Myocyte (in vitro differentiated cells): ENCODE measurements around the gene SHISA6. TPM values are rescaled to one million over a fixed set of nuclear protein-coding genes. Genes with fewer than 3 reads are reported as not detected.

Source experiments
- DNase-seq: peaks from one replicate; pipeline ENCODE4 v3.0.0-alpha.2; 2012; ENCODE audit warnings: low read depth
- polyA plus RNA-seq: library from polyadenylated mRNA; unstranded; fragments of >200 nt; gene quantifications from one replicate; pipeline ENCODE4 v1.2.1, GENCODE V29; 2012; ENCODE audit warnings: missing spikeins
- total RNA-seq: library from RNA; depleted of rRNA; stranded (reverse); fragments of >200 nt; gene quantifications from 2 replicates; pipeline ENCODE4 v1.2.3, GENCODE V29; 2014

SHISA6 gene
- not detected in 2 replicates for total RNA-seq
- not detected for polyA plus RNA-seq

DNA sequence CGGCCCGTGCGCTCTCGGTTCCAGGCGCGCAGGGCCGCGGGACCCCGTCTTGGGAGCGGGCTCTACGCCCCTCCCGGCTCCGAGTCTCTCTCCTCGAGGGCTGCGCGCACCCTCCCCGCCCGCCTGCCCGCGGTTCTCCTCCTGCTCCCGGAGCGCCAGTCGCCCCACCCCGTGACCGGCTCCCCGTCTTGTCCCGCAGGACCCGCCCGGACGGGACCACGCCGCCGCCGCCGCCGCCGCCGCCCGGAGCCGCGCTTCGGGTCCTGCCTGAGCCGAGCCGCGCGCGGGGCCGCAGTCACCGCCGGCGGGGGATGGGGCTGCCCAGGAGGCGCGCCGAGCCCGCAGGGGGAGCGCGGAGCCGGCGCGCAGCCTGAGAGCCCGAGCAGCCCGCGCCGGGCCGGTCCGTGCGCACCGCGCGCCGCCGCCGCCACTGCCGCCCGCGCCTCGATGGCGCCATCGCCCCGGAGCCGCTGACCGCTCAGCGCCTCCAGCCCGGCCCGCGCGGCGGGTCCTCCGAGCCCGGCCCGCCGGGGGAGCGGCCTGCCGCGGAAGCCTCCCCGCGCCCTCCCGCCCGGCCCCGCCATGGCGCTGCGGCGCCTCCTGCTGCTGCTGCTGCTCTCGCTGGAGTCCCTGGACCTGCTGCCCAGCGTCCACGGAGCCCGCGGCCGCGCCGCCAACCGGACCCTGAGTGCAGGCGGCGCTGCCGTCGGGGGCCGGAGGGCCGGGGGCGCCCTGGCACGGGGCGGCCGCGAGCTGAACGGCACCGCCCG lies at the start of gene SHISA6:
Gene SHISA6 (plus strand): TSS at position 373 of the 770 bp plus-strand sequence.
- no peak for DNase-seq

DNA sequence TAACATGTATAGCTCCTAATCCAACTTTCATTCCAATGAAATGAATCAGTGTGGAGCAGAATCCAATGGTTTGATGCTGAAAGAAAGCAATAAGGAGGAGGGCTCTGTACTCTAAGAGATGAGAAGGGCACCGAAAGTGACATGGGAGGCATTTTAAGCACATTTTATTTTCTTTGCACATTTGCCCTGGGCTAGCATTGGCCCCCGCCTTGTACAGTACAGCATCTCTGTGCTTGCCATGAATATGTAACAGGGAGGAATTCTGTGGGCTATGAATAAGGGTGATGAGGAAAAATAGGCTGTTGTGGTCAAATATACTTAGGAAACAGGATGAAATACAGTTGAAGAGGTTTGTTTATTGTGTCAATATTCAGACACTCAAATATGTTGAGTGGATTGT lies 45.2 kb upstream of the SHISA6 start:
- DNase-seq = no peak

DNA sequence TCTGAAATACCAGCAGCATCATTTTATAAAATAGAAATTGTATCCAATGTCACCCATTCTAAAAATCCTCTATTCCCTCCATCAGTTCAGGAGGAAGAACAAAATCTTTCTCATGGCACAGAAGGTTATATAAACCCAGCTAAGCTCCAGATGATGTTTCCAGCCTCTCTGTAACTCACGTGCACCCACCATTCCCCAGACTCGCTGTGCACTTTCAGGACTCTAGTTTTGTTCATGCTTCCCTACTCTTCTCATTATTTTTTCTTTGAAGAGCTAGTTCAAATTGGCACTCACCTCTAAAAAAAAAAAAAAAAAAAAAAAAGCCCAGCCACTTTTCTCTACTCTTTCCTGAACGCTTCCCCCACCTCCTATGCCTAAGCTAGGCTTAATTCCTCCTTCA lies 36.0 kb upstream of the SHISA6 start:
- no peak for DNase-seq

DNA sequence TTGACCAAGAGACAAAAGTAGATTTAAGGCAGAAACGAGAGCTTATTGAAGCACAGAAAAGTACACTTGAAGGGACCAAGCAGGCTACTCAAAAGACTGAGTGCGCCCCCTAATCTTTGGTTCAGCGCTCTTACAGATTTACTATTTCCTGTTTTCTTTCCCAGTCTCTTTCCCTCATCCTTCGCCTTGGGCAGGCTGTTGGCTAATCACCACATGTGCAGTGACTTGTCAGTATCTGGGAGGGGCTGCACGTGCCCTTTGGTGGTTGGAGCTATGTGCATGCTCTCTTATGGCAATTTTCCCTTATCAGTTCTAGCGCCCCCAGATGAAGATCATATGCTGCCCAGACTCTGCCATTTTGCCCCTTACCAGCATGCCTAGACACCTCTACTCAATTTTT lies 35.4 kb upstream of the SHISA6 start:
- DNase-seq = no peak

DNA sequence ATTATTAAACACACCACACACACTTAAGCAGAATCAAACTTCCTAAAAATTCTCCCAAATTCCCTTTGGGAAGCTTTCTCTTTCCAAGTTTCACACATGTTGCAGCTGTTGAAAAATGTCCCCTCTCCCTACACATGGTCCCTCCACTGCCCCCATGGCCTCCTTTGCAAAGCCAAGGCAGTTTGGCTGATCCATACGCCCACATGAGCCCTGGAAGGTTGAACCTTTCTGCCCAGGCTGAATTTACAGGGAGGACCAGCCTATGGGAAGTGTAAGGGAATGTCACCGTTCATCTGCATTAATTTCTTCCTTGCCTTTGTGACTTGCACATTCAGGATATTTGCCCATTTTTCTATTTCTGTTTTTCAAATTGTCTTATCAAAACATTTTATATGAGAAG lies 31.1 kb upstream of the SHISA6 start:
- DNase-seq = no peak

DNA sequence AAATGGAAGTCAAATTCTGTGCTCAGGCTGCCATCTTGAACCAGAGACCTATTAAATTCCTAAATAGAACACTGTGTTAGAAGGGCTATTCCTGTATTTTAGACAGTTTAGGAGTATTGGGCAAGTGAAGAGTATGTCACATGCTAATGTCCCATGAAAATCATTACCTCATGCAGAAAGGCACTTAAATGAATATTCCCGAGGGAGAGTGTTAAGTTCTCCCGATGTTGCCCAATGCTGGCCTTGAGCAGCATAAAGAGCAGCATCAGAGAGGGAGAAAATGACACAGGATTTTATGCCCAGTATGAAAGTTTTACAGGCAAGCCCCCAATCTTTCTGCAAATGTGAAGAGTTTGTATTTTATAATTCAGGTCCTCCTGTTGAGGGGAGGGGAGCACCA lies 28.2 kb upstream of the SHISA6 start:
- no peak for DNase-seq

DNA sequence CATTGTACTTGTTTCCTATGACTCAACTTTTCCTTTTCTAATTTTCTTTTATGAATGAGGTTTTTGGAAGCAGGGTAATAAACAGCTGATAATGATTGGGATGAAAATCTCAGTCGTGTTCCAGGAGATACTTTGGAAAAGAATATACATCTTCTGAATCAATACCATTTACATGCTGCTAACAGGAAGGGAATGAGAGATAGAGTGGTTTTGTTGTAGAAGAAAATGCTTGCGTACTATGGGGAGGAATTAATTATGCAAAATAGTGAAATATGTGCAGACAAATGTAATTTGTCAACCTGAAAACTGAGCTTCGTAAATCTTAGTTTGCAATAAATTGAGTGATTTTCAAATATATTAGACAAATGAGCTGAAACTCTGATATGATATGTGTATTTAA lies 24.0 kb upstream of the SHISA6 start:
- no peak for DNase-seq

DNA sequence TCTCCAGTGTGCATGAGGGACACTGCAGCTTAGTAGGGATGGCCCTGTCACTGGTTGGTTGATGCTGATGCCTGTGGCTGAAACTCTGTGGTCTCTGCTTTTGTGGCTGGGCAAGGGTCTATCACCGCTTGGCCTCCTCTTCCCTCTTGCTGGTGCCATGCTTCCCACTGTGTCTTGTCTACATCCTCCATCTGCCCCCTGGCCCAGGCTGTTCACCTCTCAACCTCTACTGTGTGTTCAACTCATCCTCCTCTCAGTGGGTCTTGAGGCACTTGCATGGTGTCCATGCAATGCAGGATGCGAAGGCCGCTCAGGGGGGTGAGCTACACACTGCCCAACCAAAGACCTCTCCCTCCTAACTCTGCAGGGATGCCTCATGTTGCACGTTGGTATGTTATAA lies 19.8 kb upstream of the SHISA6 start:
- no peak for DNase-seq

DNA sequence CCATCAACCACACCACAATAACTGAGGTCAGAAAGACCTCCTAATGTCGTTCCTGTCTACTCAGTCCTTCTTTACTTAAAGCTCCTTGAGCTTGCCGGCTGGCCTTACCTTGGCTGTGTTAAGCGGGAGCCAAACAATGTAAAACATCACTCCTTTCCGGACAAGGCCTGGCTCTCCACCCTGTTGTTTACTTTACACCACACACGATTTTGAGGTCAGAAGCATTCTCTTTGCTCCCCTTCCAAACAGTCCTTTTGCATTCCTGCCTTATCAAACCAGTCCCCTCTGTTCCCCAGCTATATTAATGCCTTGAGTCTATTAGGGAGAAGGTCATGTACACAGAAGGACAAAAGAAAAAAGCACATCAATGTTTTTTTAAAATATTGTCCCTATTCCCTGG lies 19.3 kb upstream of the SHISA6 start:
- DNase-seq = no peak

DNA sequence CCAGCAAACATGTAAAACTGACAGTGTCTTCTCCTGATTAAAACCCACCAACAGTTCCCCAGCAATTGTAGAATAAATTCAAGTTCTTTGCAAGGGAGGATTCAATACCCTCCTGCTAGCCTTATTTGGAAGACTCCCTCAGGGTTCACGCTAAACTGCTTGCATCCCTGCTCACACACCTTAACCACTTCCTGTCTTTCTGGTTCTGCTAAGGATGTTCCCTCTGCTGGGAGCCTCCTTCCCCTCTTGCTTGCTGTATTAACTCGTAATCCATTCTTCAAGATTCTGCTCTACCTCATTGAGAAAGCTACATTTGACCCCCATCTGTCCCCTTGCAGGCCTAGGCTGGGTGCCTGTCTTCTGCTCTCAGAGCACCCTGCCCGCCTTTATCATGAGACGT lies 2.3 kb upstream of the SHISA6 start:
- no peak for DNase-seq

DNA sequence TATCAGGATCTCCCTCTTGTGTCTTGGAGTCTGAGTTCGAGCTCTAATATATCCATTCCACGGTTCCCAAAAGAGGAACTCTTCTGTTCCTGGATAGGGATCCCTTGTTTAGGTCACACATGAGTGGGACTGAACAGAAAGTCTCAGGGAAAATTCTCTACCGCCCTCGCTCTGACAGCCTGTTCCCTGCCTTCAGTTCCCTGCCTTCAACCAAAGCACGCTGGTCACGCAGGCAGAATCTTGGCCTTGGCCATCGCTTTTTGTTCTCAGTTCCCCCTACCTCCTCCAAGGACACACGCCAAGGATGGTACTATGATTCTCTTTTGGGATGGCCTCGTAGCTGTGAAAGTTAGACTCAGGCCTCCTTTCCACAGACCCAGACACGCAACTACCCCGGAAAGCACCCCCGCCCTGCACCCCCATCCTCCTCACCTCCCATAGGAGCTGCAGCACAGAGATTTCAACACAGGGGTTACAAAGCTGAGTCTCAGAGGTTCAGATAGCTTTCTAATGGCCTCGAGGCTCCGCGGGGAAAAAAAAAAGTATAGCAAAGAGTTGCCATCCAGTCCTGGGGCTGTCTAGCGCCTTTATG lies 1.5 kb upstream of the SHISA6 start:
- no peak for DNase-seq

DNA sequence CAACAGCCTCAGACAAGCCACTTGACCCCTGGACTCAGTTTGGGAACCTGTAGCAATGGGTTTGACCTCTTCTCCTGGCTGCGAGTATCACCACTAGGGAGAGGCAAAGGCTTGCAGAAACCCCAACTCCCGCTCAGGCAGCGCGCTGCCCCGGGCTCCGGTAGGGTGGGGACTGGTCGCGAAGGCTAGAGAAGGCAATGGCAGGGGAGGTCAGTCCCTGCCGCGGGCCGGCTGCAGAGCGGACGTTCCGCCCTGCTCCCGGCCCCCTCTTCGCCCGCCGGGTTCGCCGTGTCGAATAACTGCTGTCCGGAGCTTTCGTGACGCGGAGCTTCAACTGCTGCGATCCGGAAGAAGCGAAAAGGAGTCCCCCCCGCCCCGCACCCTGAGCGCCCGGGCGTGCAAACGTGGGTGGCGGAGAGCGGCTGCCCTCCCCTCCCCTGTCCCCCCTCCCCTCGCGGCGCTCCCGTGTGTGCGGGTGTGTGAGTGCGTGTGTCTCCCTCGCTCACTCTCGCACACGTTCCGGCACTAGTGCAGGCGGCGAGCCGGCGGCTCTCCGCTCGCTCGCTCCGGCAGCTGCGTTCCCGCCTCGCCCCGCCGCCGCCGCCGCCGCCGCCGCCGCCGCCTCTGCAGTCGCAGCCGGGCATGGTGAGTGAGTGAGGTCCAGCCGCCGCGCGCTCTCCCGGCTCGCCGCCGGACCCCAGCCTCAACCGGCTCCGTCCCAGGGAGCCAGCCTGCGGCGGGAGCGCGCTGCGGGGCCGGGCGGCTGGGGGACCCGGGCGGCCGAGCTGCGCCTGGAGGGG lies 772 bp upstream of the SHISA6 start:
- no peak for DNase-seq

DNA sequence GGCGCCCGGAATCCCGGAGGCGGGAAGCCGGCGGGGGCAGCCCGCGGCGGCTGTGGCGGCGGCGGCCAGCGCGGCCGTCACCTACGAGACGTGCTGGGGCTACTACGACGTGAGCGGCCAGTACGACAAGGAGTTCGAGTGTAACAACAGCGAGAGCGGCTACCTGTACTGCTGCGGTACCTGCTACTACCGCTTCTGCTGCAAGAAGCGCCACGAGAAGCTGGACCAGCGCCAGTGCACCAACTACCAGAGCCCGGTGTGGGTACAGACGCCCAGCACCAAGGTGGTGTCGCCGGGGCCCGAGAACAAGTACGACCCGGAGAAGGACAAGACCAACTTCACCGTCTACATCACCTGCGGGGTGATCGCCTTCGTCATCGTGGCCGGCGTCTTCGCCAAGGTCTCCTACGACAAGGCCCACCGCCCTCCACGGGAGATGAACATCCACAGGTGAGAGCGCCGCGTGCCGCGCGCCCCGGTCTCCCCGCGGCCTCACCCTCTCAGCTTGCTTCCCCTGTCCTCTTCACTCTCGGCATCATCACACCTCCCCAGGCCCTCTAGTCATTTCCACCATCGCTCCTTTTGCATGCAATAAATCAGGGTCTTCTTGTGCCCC lies 706 bp downstream of the SHISA6 start:
- no peak for DNase-seq

DNA sequence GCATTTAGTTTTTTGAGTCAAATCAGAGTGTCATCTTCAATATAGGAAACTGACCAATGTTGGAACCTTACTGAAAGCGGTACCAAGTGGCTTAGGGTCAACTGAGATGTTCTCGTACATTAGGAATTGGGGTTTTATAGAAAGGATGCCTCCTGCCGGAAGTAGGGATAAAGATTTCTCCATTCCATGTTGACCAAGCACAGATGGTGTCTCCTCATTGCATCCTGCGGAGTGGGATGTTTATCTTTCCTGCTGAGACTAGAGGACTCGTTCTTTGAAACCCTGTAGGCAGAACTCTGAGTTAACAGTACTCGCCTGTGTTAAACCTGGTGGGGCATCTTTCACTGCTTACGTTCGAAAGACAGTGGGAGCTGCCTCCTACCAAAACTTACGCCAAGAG lies 1.4 kb downstream of the SHISA6 start:
- DNase-seq = no peak

DNA sequence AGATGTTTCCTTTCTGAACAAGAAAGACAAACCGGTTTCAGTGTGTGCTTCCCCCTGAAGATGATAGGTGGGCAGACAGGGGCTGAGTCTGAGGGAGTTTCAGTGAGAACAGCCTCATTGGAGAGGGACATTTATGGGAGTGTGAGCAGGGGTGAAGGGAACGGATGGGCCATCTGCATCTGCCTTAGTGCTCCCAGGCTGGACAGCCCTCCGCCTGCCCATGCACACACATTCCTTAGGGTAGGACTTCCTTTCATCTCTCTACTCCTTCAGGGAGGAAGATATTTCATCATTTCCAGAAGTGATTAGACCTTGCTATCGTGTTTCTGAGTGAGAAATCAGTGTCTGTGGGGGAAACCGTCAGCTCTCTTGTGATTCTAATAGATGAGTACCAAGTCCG lies 3.8 kb downstream of the SHISA6 start:
- DNase-seq = no peak

DNA sequence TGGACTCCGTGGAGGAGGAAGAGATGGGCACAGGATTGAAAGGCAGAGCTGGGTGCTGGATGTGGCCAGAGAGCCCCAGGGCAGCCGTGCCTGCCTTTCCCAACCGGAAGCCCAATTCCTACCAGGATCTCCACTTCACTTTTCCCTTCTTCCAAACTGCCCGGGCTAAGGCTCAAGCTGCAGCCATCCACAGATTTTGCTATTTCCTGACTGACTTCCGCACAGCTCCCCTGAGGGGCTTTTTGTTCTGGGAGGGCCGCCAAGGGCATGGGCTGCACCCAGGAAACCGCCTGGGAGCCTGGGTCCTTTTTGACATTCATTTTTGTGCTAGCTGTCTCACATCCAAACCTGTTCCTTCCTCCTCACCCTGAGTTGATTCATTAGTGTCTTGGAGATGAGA lies 4.2 kb downstream of the SHISA6 start:
- no peak for DNase-seq

DNA sequence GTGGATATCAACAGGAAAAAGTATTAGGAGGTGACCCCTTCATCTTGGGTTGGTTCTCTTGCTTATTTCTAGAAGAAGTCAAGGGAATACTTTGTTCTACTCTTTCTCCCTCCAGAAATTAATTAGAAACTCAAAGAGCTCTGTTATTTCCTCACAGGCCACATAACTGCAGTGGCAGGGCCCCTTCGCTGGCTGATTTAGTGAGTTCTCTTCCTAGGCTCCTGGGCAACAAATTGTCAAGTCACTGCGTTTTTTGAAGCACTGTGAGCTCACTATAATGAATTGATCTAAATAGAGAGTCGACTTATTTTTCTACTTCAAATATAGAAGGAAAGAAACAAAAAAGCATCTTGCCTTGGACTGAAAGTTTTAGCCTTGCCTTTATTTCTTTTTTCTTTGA lies 4.8 kb downstream of the SHISA6 start:
- DNase-seq = no peak

DNA sequence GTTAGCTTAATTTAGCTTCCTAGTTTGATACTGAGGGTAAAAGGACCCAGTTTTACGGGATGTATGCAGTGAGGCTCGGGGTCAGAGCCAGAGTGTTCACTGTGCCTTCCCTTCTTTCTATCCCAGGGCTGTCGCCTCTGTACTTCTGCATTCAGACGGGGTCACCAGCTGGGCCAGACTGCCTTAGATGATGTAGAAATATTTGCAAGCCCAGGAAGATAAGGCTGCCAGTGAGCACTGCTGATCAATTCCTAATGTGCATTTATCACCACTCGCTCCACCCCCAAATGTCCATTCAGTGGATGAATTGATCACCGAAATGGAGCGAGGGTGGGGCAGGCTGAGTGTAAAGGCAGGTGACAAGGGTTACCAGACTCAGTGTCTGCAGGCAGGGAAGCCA lies 9.1 kb downstream of the SHISA6 start:
- DNase-seq = no peak

DNA sequence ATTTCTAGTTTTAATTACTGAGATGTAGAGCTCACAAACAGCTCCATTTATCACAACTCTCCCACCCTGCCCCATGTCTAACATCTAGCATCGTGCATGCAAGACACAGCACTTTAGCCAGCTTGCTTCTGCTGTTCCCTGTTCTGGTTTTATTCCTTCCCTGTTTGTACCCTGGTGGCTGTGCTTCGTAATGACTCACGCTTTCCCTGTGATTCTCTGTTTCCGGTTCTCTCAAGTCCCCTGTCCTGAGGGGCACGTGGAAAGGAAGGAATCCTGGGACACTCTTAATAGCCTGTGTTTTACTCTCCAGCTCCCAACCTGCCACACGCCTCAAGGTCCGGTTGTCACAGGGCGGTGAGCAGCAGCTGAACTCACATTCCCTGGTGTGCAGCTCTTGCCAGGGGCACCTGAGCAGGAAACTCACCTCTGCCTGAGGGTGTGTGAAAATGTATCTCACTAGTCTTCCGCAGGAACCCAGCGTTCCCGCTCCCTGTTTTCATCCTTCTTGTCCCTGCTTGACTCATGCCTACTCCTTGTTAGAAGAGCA lies 10.6 kb downstream of the SHISA6 start:
- DNase-seq = no peak

DNA sequence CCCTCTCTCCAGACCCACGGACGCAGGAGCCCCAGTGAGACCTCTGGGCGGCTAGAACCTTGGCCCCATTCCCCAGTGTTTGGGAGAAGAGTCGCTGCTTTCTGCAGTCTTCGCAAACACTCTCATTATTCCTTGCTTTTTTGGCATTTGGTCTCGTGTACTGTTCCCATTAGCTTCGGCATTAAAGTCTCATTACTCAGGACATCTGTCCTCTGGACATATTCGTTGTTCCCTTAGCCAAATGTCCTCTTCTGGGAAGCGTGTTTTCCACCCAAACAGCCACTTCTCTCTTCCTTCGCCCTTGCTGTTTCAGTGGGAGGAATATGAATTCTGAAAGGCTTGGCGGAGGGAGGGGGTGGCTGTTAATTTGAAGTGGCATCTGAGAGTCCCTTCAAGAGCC lies 11.1 kb downstream of the SHISA6 start:
- no peak for DNase-seq

DNA sequence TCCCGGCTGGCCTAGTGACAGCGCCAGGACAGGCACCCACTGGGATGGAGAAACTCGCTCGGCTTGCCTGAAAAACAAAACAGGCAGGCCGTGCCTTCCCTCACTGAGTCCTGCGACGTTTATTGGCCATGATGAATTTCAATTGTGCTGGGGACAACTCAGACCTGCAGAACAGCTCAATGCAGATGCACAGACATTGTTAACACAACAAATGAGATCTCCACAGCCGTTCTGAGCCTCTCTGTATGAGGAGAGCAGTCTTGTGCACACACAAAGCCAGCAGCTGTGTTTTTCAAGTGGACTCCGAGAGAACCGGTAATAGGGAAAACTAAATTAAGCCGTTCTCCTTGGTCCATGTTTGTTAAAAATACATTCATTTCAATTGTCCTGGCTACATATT lies 15.9 kb downstream of the SHISA6 start:
- no peak for DNase-seq
